Lower lobe of right lung (tissue), 2 donors: ENCODE data around the gene TPX2. TPM values are rescaled to one million over a fixed set of nuclear protein-coding genes. Genes with fewer than 3 reads are reported as not detected.
"Not testable (repeated sequence)": the region's sequence is repeated elsewhere in the genome, so short reads cannot be mapped to it uniquely, and the experiment has no call there.

Experiments used
- ATAC-seq, 2 donors: fragments of 200-7000 bp; cut with Tn5 transposase; one replicate each; pipeline ENCODE4 v1.9.1; 2020 to 2022; ENCODE audit warnings: mild to moderate bottlenecking in 2 of 2, moderate library complexity in 2 of 2
- DNase-seq: peaks from one replicate; pipeline ENCODE4 v3.0.0-alpha.2; 2020
- H3K27ac ChIP-seq: fragments of 200-600 bp; one replicate; pipeline ENCODE4 v1.8.0; 2022
- H3K27me3 ChIP-seq: fragments of 200-600 bp; one replicate; pipeline ENCODE4 v1.8.0; 2022; ENCODE audit warnings: low read depth
- H3K36me3 ChIP-seq: fragments of 200-600 bp; one replicate; pipeline ENCODE4 v1.8.0; 2022; ENCODE audit warnings: mild to moderate bottlenecking
- H3K4me1 ChIP-seq: fragments of 200-600 bp; one replicate; pipeline ENCODE4 v1.8.0; 2022
- H3K4me3 ChIP-seq: fragments of 200-600 bp; one replicate; pipeline ENCODE4 v1.8.0; 2022; ENCODE audit warnings: mild to moderate bottlenecking
- H3K9me3 ChIP-seq: fragments of 200-600 bp; one replicate; pipeline ENCODE4 v1.8.0; 2022
- CTCF ChIP-seq: fragments of 200-600 bp; IDR thresholded peaks from one replicate; pipeline ENCODE4 v1.8.0; 2022; ENCODE audit warnings: antibody characterized with exemption, mild to moderate bottlenecking
- intact Hi-C: fragments of 100-400 bp; cut with DNase I; formaldehyde crosslinking; loops from one replicate; pipeline ENCODE4 v1.11.0; 2022
- total RNA-seq: library from RNA; stranded (reverse); fragmentation: NEBNext Ultra II Directional; extraction: Animal tissue kit (Norgen Biotek cat#: 25700); gene quantifications from one replicate; pipeline ENCODE4 v1.2.1, GENCODE V29; 2021
- donor health status: DM: no; HTN: yes; CAD: no; lungs with severe emphysema.

The TPX2 gene
- total RNA-seq, 1 donor from 2014 or later = 1.9 TPM

- H3K9me3 ChIP-seq = no peaks in the 10 kb centered on the region
- no peaks in the 10 kb centered on the region for H3K36me3 ChIP-seq
- DNase-seq = no peak
- H3K4me3 ChIP-seq = no peak overlapping the region
- no peaks in the 10 kb centered on the region for H3K27me3 ChIP-seq
- H3K4me1 ChIP-seq = peaks cover 10% of the 10 kb centered on the region
- no peak for TF ChIP-seq CTCF
- ATAC-seq = no peak
- H3K27ac ChIP-seq = no peak overlapping the region
- intact Hi-C loops = no loop called here
These were observed 85.6 kb downstream of the TPX2 start for GRCh38 chr20:31824554-31825313.

GRCh38 chr20:31826074-31826473, 87.0 kb downstream of the TPX2 start:
- DNase-seq (no peak), ATAC-seq (no peak)
- intact Hi-C loops = no loop called here
- H3K27ac ChIP-seq = no peak overlapping the region
- H3K4me1 ChIP-seq = peaks cover 10% of the 10 kb centered on the region
- H3K27me3 ChIP-seq = no peaks in the 10 kb centered on the region
- H3K4me3 ChIP-seq = no peak overlapping the region
- H3K36me3 ChIP-seq = no peaks in the 10 kb centered on the region
- no peaks in the 10 kb centered on the region for H3K9me3 ChIP-seq
- no peak for TF ChIP-seq CTCF

GRCh38 chr20:31827059-31827458, 88.0 kb downstream of the TPX2 start:
- no peaks in the 10 kb centered on the region for H3K36me3 ChIP-seq
- intact Hi-C loops = no loop called here
- ATAC-seq = no peak

GRCh38 chr20:31828016-31828415, 88.9 kb downstream of the TPX2 start:
- DNase-seq, H3K27ac ChIP-seq, H3K4me1 ChIP-seq, H3K9me3 ChIP-seq, H3K36me3 ChIP-seq, H3K4me3 ChIP-seq, ATAC-seq, intact Hi-C loops, H3K27me3 ChIP-seq: not testable (repeated sequence)

More at GRCh38 chr20:31827059-31827458, 88.0 kb downstream of the TPX2 start:
- Histone ChIP-seq H3K27ac (no peak overlapping the region), H3K9me3 (no peaks in the 10 kb centered on the region), H3K4me3 (no peak overlapping the region), H3K4me1 (peaks cover 10% of the 10 kb centered on the region), H3K27me3 (no peaks in the 10 kb centered on the region)
- no peak for DNase-seq
- no peak for TF ChIP-seq CTCF

GRCh38 chr20:31829731-31830130, 90.6 kb downstream of the TPX2 start:
- H3K27ac ChIP-seq = no peak overlapping the region
- DNase-seq = no peak
- peaks cover 5% of the 10 kb centered on the region for H3K4me1 ChIP-seq
- no peak overlapping the region for H3K4me3 ChIP-seq
- no peaks in the 10 kb centered on the region for H3K36me3 ChIP-seq
- TF ChIP-seq CTCF = no peak
- no peaks in the 10 kb centered on the region for H3K9me3 ChIP-seq
- intact Hi-C loops = no loop called here
- no peak for ATAC-seq
- peaks cover 4% of the 10 kb centered on the region for H3K27me3 ChIP-seq

GRCh38 chr20:31830406-31830981, 91.4 kb downstream of the TPX2 start:
- intact Hi-C loops = no loop called here
- ATAC-seq = no peak
- no peaks in the 10 kb centered on the region for H3K9me3 ChIP-seq
- no peak for TF ChIP-seq CTCF
- no peak overlapping the region for H3K4me3 ChIP-seq
- no peaks in the 10 kb centered on the region for H3K36me3 ChIP-seq
- H3K27me3 ChIP-seq = peaks cover 4% of the 10 kb centered on the region
- H3K4me1 ChIP-seq = peaks cover 9% of the 10 kb centered on the region
- no peak overlapping the region for H3K27ac ChIP-seq
- DNase-seq = no peak
